ENCODE data around the gene SETD2. TPM values are rescaled to one million over a fixed set of nuclear protein-coding genes. Genes with fewer than 3 reads are reported as not detected.
A peak's percentile ranks its signal among the peaks of the same experiment; 100 is the strongest.

SETD2 gene
- total and polyA plus RNA-seq, 2 donors (not counting 1 experiment from before 2014, with no cell fraction given): 22.6 to 91.4 TPM

- Histone ChIP-seq H3K4me3 (ENCODE audit: control extremely low read depth in 1 of 5, extremely low read depth in 1 of 5, insufficient read depth in 1 of 5, low read depth in 2 of 5, low read length in 4 of 5) (no peak overlapping the region), H3K4me2 (replicated peaks; ENCODE audit: low read depth, low read length, poor library complexity, severe bottlenecking) (no peak overlapping the region), H3K9ac (ENCODE audit: low read length) (no peak overlapping the region), H3K27me3 (replicated peaks in 1 of 4; ENCODE audit: control extremely low read depth in 1 of 4, control insufficient read depth in 3 of 4, insufficient read depth in 4 of 4, low read length in 3 of 4) (no peaks in the 10 kb centered on the region), H3K4me1 (ENCODE audit: control insufficient read depth in 2 of 2, insufficient read depth in 2 of 2, low read length in 2 of 2) (peaks cover 37 to 41% of the 10 kb centered on the region in 2 donors), H3K79me2 (ENCODE audit: control insufficient read depth, insufficient read depth, low read length) (no peaks in the 10 kb centered on the region), H3K36me3 (replicated peaks in 1 of 2; ENCODE audit: control extremely low read depth in 1 of 2, control insufficient read depth in 1 of 2, extremely low read depth in 1 of 2, insufficient read depth in 2 of 2, low read length in 1 of 2) (peaks cover 0 to 18% of the 10 kb centered on the region in 2 experiments), H3K27ac (ENCODE audit: low read length in 2 of 2) (peak overlapping the region in 1 of 2 donors; percentile 84), H2AFZ (ENCODE audit: insufficient read depth, low read depth, low read length, poor library complexity, severe bottlenecking) (no peak overlapping the region), H3K9me3 (ENCODE audit: control extremely low read depth in 1 of 3, control insufficient read depth in 2 of 3, insufficient read depth in 1 of 3, low read length in 2 of 3) (no peaks in the 10 kb centered on the region), H4K20me1 (ENCODE audit: control insufficient read depth, insufficient read depth, low read length, poor library complexity, severe bottlenecking) (peaks cover 19% of the 10 kb centered on the region)
- H3K4me3 Mint-ChIP-seq: no peak overlapping the region
- ChIA-PET POLR2A (no interaction called here), CTCF (interaction anchor here (1.8 to 12.1 kb wide), 2 partner anchors 10 to 63 kb away, joined by 10 to 146 read pairs; no protein-coding TSS in a partner anchor)
- peak overlapping the region; percentile 89 for H3K27ac Mint-ChIP-seq
- H3K27me3 Mint-ChIP-seq: no peaks in the 10 kb centered on the region
- no peak for DNase-seq
- ATAC-seq (ENCODE audit: low read depth): no peak
- WGBS (ENCODE audit: insufficient coverage): 98% methylated on average over 16 of the region's 16 CpGs
- intact Hi-C loops (cut with micrococcal nuclease): loop anchor here (2.0 kb wide), 1 partner anchor 15 kb away; the partner anchor contains the start of gene CCDC12
- no peak for TF ChIP-seq EZH2 (IDR thresholded peaks at IDR 0.05; ENCODE audit: borderline replicate concordance, insufficient read depth, low read depth, low read length, poor library complexity, severe bottlenecking)
- no peak for TF ChIP-seq CTCF (IDR thresholded peaks at IDR 0.05)
- H3K4me1 Mint-ChIP-seq: peaks cover 47% of the 10 kb centered on the region
- H3K9me3 Mint-ChIP-seq (ENCODE audit: insufficient read depth): no peaks in the 10 kb centered on the region
These were observed 172.3 kb downstream of the SETD2 start for GRCh38 chr3:46991406-46992165.

All from B cell (primary cell).